ENCODE results near the gene LRRC70.
"Not testable (repeated sequence)": the region's sequence is repeated elsewhere in the genome, so short reads cannot be mapped to it uniquely, and the experiment has no call there.

The LRRC70 gene

GRCh38 chr5:62562867-62563266, 15.8 kb upstream of the LRRC70 start:
- no peak for TF ChIP-seq CTCF (IDR thresholded peaks at IDR 0.05; ENCODE audit: control insufficient read depth, extremely low read depth, insufficient read depth)
- no peak for DNase-seq (ENCODE audit: low read depth)
- H3K4me3 ChIP-seq (ENCODE audit: low read depth, low read length), result no peak overlapping the region

- no peak for TF ChIP-seq CTCF (IDR thresholded peaks at IDR 0.05; ENCODE audit: control insufficient read depth, extremely low read depth, insufficient read depth)
- DNase-seq (ENCODE audit: low read depth), result peak; percentile 46
These were observed 14.5 kb upstream of the LRRC70 start for GRCh38 chr5:62564101-62564500.

GRCh38 chr5:62565740-62566139, 12.9 kb upstream of the LRRC70 start:
- not testable (repeated sequence) for DNase-seq (ENCODE audit: low read depth); H3K4me3 ChIP-seq (ENCODE audit: low read depth, low read length)

More at GRCh38 chr5:62564101-62564500, 14.5 kb upstream of the LRRC70 start:
- H3K4me3 ChIP-seq (ENCODE audit: low read depth, low read length), result no peak overlapping the region

GRCh38 chr5:62568143-62568542, 10.5 kb upstream of the LRRC70 start:
- no peak for DNase-seq (ENCODE audit: low read depth)
- no peak overlapping the region for H3K4me3 ChIP-seq (ENCODE audit: low read depth, low read length)
- no peak for TF ChIP-seq CTCF (IDR thresholded peaks at IDR 0.05; ENCODE audit: control insufficient read depth, extremely low read depth, insufficient read depth)

- DNase-seq (ENCODE audit: low read depth), result no peak
- no peak overlapping the region for H3K4me3 ChIP-seq (ENCODE audit: low read depth, low read length)
- TF ChIP-seq CTCF (IDR thresholded peaks at IDR 0.05; ENCODE audit: control insufficient read depth, extremely low read depth, insufficient read depth), result no peak
These were observed 9.7 kb upstream of the LRRC70 start for GRCh38 chr5:62568800-62569432.

GRCh38 chr5:62569470-62569869, 9.1 kb upstream of the LRRC70 start:
- TF ChIP-seq CTCF (IDR thresholded peaks at IDR 0.05; ENCODE audit: control insufficient read depth, extremely low read depth, insufficient read depth), result no peak
- H3K4me3 ChIP-seq (ENCODE audit: low read depth, low read length), result no peak overlapping the region
- DNase-seq (ENCODE audit: low read depth), result no peak

GRCh38 chr5:62572918-62573514, 5.6 kb upstream of the LRRC70 start:
- no peak for DNase-seq (ENCODE audit: low read depth)
- no peak for TF ChIP-seq CTCF (IDR thresholded peaks at IDR 0.05; ENCODE audit: control insufficient read depth, extremely low read depth, insufficient read depth)
- H3K4me3 ChIP-seq (ENCODE audit: low read depth, low read length), result no peak overlapping the region

Measured in LNCaP clone FGC (cell line).